Astrocyte of the cerebellum (primary cell): Measurements from ENCODE around the gene ARMH3.

Experiments used
- DNase-seq: peaks from one replicate; pipeline ENCODE4 v3.0.0-alpha.2; 2011; ENCODE audit warnings: low read depth
- H3K4me3 ChIP-seq: 2 replicates; pipeline ENCODE4 v1.5.1; 2011; ENCODE audit warnings: mild to moderate bottlenecking, low read depth, low read length, moderate library complexity
- in situ Hi-C: cut with HindIII; loops from 2 replicates; pipeline ENCODE4 v1.10.0; 2017; ENCODE audit warnings: low sequenced_read_pairs
- TF ChIP-seq, protein P1 (sequence below): IDR thresholded peaks from 2 replicates; pipeline ENCODE4 v1.5.1; 2012; ENCODE audit warnings: low read length, low read depth, moderate library complexity, mild to moderate bottlenecking; ENCODE audit errors: missing control alignments

Gene ARMH3

GRCh38 chr10:101952191-101952590 lies 103.8 kb downstream of the ARMH3 start:
- no peak overlapping the region for H3K4me3 ChIP-seq
- DNase-seq: no peak
- in situ Hi-C loops: no loop called here
- TF ChIP-seq, protein P1, sequence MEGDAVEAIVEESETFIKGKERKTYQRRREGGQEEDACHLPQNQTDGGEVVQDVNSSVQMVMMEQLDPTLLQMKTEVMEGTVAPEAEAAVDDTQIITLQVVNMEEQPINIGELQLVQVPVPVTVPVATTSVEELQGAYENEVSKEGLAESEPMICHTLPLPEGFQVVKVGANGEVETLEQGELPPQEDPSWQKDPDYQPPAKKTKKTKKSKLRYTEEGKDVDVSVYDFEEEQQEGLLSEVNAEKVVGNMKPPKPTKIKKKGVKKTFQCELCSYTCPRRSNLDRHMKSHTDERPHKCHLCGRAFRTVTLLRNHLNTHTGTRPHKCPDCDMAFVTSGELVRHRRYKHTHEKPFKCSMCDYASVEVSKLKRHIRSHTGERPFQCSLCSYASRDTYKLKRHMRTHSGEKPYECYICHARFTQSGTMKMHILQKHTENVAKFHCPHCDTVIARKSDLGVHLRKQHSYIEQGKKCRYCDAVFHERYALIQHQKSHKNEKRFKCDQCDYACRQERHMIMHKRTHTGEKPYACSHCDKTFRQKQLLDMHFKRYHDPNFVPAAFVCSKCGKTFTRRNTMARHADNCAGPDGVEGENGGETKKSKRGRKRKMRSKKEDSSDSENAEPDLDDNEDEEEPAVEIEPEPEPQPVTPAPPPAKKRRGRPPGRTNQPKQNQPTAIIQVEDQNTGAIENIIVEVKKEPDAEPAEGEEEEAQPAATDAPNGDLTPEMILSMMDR: no peak

GRCh38 chr10:101950213-101950612 lies 105.8 kb downstream of the ARMH3 start:
- in situ Hi-C loops: no loop called here
- no peak for DNase-seq
- no peak overlapping the region for H3K4me3 ChIP-seq
- TF ChIP-seq, protein P1: no peak

GRCh38 chr10:101941871-101942270 lies 114.1 kb downstream of the ARMH3 start:
- in situ Hi-C loops: no loop called here
- H3K4me3 ChIP-seq: no peak overlapping the region
- peak; percentile 6 for DNase-seq
- TF ChIP-seq, protein P1: no peak

DNA sequence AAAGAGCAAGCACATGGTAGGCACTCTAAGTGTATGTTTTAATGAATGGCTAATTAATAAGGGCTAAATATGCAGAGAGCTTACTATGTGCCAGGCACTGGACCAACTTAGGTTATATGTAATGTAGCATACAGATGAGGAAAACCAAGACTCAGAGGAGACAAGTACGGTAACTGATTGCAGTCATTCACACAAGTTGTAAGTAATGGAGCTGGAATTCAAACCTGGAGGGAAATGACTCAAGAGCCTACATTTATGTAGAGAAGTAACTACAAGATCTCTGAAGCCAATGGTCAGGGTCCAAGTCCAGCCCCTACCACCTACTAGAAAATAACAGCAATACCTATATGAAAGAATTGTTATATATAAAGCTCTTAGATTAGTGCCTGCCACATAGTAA lies 115.1 kb downstream of the ARMH3 start:
- H3K4me3 ChIP-seq: no peak overlapping the region
- no peak for DNase-seq
- in situ Hi-C loops: no loop called here
- TF ChIP-seq, protein P1: no peak

GRCh38 chr10:101939729-101940128 lies 116.2 kb downstream of the ARMH3 start:
- no peak for DNase-seq
- in situ Hi-C loops: no loop called here
- TF ChIP-seq, protein P1: no peak
- no peak overlapping the region for H3K4me3 ChIP-seq

DNA sequence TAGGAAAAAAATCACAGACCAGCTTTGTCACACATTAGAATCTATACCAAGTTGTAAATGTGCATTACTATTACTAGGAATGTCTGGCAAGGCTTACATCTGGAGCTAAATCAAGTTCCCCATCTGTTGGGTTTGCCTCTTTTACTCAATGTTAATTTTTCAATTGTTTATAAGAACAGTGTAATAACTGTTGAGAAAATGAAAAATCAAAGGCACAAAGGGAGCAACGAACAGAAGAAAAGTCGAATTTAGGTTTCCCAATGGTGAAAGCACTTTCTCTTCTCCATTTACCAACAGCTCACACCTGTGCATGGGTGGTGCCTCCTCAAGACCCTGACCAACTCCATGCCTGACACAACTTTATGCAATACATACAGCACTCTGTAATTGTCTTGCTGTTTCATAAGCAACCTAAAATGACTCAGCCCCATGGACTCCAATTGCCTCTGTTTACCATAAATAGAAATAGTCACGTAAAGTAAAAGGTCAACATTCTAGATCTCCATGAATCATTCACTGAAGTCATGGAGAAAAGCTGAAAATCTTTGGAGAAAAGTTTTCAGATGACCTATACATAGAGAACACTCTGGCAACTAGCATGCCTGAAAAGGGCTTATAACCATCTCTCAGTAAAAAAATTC lies 116.8 kb downstream of the ARMH3 start:
- in situ Hi-C loops: no loop called here
- TF ChIP-seq, protein P1: no peak
- peak; percentile 13 for DNase-seq
- no peak overlapping the region for H3K4me3 ChIP-seq
